Embryonic facial prominence (tissue), 1 donor: ENCODE results near the gene DMWD.
"Not testable (repeated sequence)": the region's sequence is repeated elsewhere in the genome, so short reads cannot be mapped to it uniquely, and the experiment has no call there.

Experiments used
- DNase-seq: peaks from one replicate; pipeline ENCODE4 v3.0.0-alpha.2; 2016; ENCODE audit errors: extremely low spot score

DMWD gene

DNA sequence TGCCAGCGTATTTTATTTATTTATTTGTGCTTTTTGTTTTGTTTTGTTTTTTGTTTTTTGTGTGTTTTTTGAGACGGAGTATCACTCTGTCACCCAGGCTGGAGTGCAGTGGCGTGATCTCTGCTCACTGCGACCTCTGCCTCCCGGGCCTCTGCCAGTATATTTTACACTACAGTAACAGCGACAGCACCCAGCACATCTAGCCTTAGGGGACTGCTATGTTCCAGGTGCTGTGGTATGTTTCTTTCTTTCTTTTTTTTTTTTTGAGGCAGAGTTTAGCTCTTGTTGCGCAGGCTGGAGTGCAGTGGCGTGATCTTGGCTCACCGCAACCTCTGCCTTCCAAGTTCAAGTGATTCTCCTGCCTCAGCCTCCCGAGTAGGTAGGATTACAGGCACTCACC is 41.2 kb downstream of the DMWD start:
- DNase-seq = not testable (repeated sequence)

- no peak for DNase-seq
Measured at GRCh38 chr19:45747513-45747912, 45.1 kb downstream of the DMWD start.

- DNase-seq = no peak
Measured at GRCh38 chr19:45746866-45747265, 45.8 kb downstream of the DMWD start.

DNA sequence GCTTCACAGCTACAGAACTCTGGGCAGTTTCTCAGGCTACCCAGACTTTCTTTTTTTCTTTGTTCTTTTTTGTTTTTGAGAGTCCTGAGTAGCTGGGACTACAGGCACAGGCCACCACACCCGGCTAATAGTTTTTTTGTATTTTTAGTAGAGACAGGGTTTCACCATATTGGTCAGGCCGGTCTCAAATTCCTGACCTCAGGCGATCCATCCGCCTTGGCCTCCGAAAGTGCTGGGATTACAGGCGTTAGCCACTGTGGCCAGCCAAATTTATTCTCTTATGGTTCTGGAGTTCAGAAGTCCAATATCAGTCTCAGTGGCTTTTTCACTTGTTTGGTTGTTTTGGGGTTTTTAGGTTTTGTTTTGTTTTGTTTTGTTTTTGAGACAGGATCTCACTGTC is 47.0 kb downstream of the DMWD start:
- DNase-seq = no peak

GRCh38 chr19:45742969-45743368 is 49.7 kb downstream of the DMWD start:
- no peak for DNase-seq

DNA sequence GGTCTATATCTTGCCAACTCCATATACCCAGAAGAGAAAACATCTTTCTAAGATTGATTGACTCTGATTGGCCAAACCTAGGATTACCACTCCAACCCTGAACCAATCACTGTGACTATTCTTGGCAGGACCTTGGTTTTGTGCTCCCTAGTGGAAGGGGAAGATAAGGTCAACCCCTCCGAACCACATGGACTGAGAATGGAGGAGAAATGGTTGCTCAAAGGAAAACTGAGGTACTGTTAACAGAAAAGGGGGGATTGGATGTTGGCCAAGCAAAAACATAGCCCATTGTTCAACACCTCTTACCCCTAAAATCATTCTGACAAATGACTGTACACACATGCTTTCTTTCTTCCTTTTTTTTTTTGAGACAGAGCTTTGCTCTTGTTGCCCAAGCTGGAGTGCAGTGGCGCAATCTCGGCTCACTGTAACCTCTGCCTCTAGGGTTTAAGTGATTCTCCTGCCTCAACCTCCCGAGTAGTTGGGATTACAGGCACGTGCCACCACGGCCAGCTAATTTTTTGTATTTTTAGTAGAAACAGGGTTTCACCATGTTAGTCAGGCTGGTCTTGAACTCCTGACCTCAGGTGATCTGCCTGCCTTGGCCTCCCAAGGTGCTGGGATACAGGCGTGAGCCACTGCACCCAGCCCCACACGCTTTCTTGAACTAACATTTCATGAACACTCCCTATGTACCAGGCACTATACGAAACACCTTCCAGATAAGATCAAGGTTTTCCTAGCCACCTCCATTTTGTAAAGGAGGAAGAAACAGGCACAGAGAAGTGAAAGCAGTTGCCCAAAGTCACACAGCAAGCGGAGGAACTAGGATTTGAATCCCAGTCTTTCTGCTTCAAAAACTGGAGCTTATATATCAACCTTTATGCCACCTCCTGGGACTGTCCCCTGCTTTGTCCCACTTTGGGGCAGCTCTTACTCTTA is 52.9 kb downstream of the DMWD start:
- DNase-seq = no peak

DNA sequence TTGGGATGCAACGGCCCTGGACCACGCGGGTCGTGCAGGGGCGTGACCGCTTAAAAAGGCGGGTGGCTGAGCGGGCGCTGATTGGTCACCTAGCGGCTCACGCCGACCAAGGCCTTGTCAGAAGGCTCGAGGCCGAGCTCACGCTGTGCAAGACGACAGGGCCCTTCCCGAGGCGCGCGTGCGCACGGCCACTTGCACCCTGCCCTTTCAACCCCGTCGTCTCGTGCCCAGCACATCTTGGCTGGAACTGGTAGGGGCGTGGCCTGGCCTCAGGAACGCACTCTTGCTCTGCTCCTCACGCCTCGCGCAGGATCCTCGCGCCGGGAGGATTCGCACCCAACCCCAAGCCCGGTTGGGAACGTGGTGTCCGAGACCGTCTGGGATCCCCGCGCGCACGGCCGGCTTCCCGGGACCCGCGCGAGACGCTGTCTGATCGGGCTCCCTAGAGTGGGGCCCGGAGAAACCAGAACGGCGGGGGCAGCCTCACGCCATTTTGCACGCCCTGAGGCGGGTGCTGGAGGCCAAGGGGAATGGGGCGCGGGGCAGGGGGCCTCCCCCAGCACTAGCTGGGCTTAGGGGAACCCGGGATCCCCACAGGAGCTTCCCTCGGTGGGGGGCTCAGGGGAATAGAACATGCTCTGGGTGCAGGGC is 59.4 kb downstream of the DMWD start, which contains the start of gene MEIOSIN:
Gene MEIOSIN, plus strand, starts transcription at position 280 of the 651 bp plus-strand sequence. CDS start 1,938 bp downstream, outside the sequence.
- DNase-seq = no peak
